Testis (tissue), 2 donors: ENCODE data around the gene RBFOX1.

Source experiments
- CTCF ChIP-seq, 3 experiments: fragments of 450-650 bp in 2 of 3; fragments of 200-600 bp in 1 of 3; sonication (generic) in 1 of 3; IDR thresholded peaks; one replicate each; pipeline ENCODE4 v1.5.1; 2016 to 2019; ENCODE audit warnings: antibody characterized with exemption in 3 of 3, mild to moderate bottlenecking in 2 of 3, moderate library complexity in 1 of 3
- POLR2A ChIP-seq: fragments of 450-650 bp; IDR thresholded peaks from one replicate; pipeline ENCODE4 v1.6.1; 2017; ENCODE audit warnings: antibody characterized with exemption, mild to moderate bottlenecking, moderate library complexity

DNA sequence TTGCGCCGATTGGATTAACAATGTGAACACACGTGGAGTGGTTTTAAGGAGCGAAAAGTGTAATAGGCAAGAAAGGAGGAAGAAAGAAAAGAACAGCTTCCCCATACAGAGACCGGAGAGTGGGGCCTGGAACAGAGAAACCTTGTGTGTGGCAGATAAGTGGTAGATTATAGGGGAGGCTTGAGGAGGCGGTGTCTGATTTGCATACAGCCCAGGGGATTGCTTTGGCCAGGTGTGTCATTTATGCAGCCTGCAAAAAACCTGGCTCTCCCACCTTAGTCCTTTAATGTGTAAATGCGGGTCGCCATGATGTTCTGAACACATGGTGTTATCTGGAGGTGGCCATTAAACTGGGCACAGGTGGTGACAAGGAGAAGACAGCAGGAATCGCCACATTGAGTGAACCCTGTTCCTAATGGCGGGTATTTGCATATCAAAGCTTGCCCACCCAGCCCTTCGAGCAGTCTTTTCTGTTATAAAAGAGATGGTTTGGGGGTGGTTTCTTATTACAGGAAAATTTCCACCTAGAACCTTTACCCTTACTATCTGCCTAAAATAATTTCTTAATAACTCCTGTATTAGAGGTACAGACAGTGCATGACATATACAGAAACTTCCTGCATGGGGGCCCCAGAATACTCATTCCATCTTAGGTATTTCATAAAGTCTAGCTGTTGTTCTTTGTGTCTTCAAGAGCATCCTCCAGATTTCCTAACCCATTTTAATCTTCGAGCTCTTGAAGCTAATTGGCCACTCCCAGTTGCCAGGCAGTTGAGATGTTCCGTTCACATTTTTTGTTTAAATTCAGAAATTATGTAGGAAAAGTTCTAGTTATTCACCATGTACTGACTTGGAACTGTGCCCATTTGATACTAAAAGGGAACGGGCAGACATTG, 292.5 kb downstream of the RBFOX1 start:
- no peak for TF ChIP-seq CTCF (IDR thresholded peaks at IDR 0.05)
- no peak for TF ChIP-seq POLR2A
